HG03139 (cell line): Measurements from ENCODE around the gene PDE7B.

Source experiments
- ATAC-seq: cut with Tn5 transposase; IDR thresholded peaks from one replicate; pipeline ENCODE4 v1.9.1; 2021; ENCODE audit not compliant: unreplicated experiment

PDE7B gene

GRCh38 chr6:136020691-136021090 is 169.2 kb downstream of the PDE7B start:
- no peak for ATAC-seq

- ATAC-seq = no peak
These were observed 170.8 kb downstream of the PDE7B start for GRCh38 chr6:136022224-136022874.

GRCh38 chr6:136024711-136025110 is 173.2 kb downstream of the PDE7B start:
- ATAC-seq = no peak

GRCh38 chr6:136025736-136026135 is 174.2 kb downstream of the PDE7B start:
- ATAC-seq = no peak

- no peak for ATAC-seq
These were observed 178.6 kb downstream of the PDE7B start for GRCh38 chr6:136030131-136030530.

GRCh38 chr6:136031982-136032381 is 180.5 kb downstream of the PDE7B start:
- ATAC-seq = no peak

GRCh38 chr6:136033416-136033815 is 181.9 kb downstream of the PDE7B start:
- no peak for ATAC-seq

- no peak for ATAC-seq
These were observed 182.9 kb downstream of the PDE7B start for GRCh38 chr6:136034422-136034821.

- ATAC-seq = no peak
These were observed 184.0 kb downstream of the PDE7B start for GRCh38 chr6:136035378-136036070.

- no peak for ATAC-seq
These were observed 184.5 kb downstream of the PDE7B start for GRCh38 chr6:136036071-136036380.

- no peak for ATAC-seq
These were observed 185.1 kb downstream of the PDE7B start for GRCh38 chr6:136036601-136037000.

GRCh38 chr6:136037242-136037875 is 185.9 kb downstream of the PDE7B start:
- no peak for ATAC-seq

- no peak for ATAC-seq
These were observed 186.5 kb downstream of the PDE7B start for GRCh38 chr6:136037876-136038460.

- ATAC-seq = no peak
These were observed 187.0 kb downstream of the PDE7B start for GRCh38 chr6:136038531-136038930.

GRCh38 chr6:136039185-136039584 is 187.7 kb downstream of the PDE7B start:
- no peak for ATAC-seq

GRCh38 chr6:136050475-136050874 is 199.0 kb downstream of the PDE7B start:
- no peak for ATAC-seq

- no peak for ATAC-seq
These were observed 199.8 kb downstream of the PDE7B start for GRCh38 chr6:136051140-136051775.

GRCh38 chr6:136052031-136052430 is 200.5 kb downstream of the PDE7B start:
- no peak for ATAC-seq

- no peak for ATAC-seq
These were observed 207.4 kb downstream of the PDE7B start for GRCh38 chr6:136058852-136059251.

- ATAC-seq = no peak
These were observed 207.8 kb downstream of the PDE7B start for GRCh38 chr6:136059308-136059707.

- no peak for ATAC-seq
These were observed 208.6 kb downstream of the PDE7B start for GRCh38 chr6:136060052-136060451.

- ATAC-seq = no peak
These were observed 209.3 kb downstream of the PDE7B start for GRCh38 chr6:136060759-136061158.
